ENCODE measurements around the gene WDTC1.

The WDTC1 gene

DNA sequence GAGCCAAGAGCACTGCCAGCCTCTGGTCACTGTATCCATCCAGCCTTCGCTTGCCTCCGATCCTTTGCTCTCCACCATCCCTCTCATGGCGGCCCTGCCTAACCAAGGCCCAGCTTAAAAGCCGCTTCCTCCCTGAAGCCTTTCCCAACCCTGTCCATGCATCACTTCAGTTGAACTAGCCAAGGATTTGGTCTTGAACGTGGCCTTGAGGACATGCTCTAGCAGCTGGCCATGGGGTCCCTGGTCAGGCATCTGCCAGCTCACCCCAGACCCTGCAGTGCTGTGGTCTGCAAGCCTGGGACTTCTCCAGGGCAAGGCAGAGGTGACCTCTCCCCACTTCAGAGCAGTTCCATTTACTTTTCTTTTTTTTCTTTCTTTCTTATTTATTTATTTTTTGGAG lies 102.3 kb downstream of the WDTC1 start:
- no peak overlapping the region for H3K4me3 ChIP-seq (ENCODE audit: low read depth, low read length)
- no peak for DNase-seq (ENCODE audit: low read depth)
- TF ChIP-seq, protein P1, sequence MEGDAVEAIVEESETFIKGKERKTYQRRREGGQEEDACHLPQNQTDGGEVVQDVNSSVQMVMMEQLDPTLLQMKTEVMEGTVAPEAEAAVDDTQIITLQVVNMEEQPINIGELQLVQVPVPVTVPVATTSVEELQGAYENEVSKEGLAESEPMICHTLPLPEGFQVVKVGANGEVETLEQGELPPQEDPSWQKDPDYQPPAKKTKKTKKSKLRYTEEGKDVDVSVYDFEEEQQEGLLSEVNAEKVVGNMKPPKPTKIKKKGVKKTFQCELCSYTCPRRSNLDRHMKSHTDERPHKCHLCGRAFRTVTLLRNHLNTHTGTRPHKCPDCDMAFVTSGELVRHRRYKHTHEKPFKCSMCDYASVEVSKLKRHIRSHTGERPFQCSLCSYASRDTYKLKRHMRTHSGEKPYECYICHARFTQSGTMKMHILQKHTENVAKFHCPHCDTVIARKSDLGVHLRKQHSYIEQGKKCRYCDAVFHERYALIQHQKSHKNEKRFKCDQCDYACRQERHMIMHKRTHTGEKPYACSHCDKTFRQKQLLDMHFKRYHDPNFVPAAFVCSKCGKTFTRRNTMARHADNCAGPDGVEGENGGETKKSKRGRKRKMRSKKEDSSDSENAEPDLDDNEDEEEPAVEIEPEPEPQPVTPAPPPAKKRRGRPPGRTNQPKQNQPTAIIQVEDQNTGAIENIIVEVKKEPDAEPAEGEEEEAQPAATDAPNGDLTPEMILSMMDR (IDR thresholded peaks at IDR 0.05; ENCODE audit: low read depth, low read length, missing control alignments), result no peak
- in situ Hi-C loops (cut with HindIII; ENCODE audit: low sequenced_read_pairs), result no loop called here

DNA sequence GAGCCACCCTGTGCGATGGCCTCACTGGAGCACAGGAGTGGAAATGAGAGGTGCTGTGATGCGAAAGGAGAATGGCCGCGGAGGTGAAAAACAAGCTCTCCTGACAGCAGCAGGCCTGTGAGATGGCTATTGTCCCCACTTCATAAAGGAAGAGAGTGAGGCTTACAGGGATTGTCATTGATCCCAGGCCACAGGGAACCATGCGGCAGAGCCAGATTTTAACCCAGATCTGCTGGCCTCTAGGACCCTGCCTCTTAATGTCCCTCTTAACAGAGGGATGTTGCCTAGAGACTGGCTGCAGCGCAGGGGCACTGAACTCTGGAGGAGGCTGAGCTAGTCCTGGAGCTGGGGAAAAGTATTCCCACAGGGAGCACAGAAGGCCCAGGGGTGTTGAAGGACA lies 104.3 kb downstream of the WDTC1 start:
- in situ Hi-C loops (cut with HindIII; ENCODE audit: low sequenced_read_pairs), result no loop called here
- no peak for DNase-seq (ENCODE audit: low read depth)
- H3K4me3 ChIP-seq (ENCODE audit: low read depth, low read length), result no peak overlapping the region
- TF ChIP-seq, protein P1 (IDR thresholded peaks at IDR 0.05; ENCODE audit: low read depth, low read length, missing control alignments), result no peak

DNA sequence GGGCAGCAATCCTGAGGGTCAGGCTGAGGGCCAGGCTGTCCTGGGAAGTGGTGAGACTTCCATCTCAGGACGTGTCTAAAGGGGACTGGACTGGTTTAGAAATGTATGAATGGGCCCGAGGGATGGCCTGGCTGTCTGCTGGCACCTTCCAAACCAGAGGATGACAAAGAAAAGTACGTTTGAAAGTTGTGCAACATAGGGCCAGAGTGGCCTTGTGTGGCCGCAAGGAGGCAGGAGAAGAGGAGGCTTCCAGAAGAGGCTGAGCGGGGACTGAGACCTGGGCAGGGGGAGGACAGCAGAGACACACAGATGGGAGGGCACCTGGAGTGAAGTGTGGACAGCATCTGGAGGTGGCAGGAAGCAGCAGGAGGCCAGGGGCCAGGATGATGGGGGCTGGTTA lies 104.8 kb downstream of the WDTC1 start:
- no peak overlapping the region for H3K4me3 ChIP-seq (ENCODE audit: low read depth, low read length)
- in situ Hi-C loops (cut with HindIII; ENCODE audit: low sequenced_read_pairs), result no loop called here
- TF ChIP-seq, protein P1 (IDR thresholded peaks at IDR 0.05; ENCODE audit: low read depth, low read length, missing control alignments), result no peak
- no peak for DNase-seq (ENCODE audit: low read depth)

DNA sequence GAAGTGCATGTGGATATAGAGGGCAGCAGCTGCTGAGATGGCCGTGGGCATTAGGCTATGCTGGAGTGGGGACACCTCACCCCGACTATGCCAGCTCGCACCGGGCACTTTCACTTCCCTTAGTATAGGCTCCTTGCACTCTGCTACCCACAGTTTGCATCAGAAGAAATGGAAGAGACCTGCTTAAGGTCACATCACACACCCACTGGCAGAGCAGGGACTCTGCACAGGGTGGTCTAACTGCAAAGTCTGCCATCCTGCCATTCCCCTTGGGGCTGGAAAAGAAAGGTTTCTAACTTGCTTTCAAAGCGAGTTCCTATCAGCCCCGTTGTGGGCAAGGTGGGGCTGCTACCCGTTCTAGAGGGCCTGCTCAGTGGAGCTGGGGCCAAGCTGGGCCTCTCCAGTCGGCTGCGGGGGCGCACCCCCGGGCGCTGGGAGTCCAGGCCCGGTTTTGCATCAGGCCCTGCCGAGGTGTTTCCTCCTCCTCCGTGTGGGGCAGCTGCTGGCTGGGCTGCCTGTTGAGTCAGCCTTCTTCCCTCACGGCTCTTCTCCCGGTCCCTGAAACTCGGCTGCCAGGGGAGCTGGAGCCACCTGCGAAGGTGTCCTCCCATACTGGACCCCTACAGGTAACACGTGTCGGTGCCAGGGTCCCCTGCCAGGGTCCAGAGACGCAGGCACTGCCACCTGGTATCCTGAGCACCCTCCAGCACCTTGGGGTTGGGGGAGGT lies 107.3 kb downstream of the WDTC1 start, which contains the start of gene SYTL1:
Gene SYTL1 (plus strand): TSS at position 498 of the 728 bp plus-strand sequence. CDS start 3,313 bp downstream, outside the sequence.
- H3K4me3 ChIP-seq (ENCODE audit: low read depth, low read length), result no peak within 1 kb of the TSS
- TF ChIP-seq, protein P1 (IDR thresholded peaks at IDR 0.05; ENCODE audit: low read depth, low read length, missing control alignments), result no peak
- in situ Hi-C loops (cut with HindIII; ENCODE audit: low sequenced_read_pairs), result no loop called here
- peak; percentile 24 for DNase-seq (ENCODE audit: low read depth)

DNA sequence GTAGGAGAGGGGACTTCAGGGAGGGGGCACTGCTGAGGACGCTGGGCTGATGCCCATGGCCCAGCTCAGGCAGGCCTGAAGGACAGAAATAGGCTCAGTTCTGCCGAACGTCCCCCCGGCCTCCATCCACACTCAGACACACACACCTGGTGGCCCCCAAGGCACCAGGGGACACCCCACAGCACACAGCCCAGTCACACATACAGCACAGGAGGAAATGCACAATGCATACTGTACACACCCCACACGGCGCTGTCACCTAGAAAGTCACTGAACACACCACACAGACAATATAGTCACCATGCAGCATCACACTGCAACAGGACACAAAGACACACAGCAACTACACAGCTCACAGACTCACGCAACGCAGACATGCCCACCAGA lies 108.0 kb downstream of the WDTC1 start:
- no peak for DNase-seq (ENCODE audit: low read depth)
- no peak overlapping the region for H3K4me3 ChIP-seq (ENCODE audit: low read depth, low read length)
- in situ Hi-C loops (cut with HindIII; ENCODE audit: low sequenced_read_pairs), result no loop called here
- TF ChIP-seq, protein P1 (IDR thresholded peaks at IDR 0.05; ENCODE audit: low read depth, low read length, missing control alignments), result no peak

DNA sequence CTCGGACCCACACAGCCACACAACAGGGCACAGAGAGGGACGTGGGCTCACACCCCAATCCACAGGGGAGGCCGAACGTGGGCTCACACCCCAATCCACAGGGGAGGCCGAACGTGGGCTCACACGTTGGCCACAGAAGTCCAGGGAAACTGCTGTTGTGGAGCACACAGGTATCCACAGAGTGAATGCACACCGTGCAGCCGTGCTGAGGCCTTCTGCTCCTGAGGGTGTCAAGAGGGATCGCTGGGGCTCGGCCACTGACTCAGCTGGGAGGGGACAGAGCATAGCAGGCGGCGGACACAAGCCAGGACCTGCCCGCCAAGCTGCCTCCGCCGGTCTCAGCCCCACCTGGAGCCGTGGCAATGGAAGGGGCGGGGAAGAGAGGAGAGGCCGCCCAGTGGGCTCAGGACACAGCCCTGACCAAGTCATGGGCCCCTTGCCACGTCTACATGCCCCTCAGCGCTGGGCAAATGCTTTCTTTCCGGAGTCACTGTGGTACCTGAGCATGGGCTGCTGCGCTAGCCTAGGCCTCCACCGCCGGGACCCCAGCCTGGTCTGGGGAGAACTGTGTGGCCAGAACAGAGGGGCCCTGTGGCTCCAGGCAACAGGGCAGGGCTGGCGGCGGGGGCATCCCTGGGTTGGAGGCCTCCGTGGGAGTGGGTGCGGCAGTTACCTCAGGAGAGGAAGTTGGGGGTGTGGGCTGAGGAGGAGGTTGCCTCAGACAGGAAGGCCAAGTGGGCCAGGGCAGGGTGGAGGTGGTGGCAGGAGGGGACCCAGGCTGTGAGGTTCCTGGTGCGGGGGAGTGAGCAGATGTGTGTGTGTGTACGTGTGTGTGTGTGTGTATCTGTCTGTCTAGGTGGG lies 108.6 kb downstream of the WDTC1 start:
- in situ Hi-C loops (cut with HindIII; ENCODE audit: low sequenced_read_pairs), result no loop called here
- DNase-seq (ENCODE audit: low read depth), result no peak
- TF ChIP-seq, protein P1 (IDR thresholded peaks at IDR 0.05; ENCODE audit: low read depth, low read length, missing control alignments), result no peak
- H3K4me3 ChIP-seq (ENCODE audit: low read depth, low read length), result no peak overlapping the region
